CD4-positive, alpha-beta T cell (primary cell): ENCODE data around the gene PELI2. TPM values are rescaled to one million over a fixed set of nuclear protein-coding genes. Genes with fewer than 3 reads are reported as not detected.

Source experiments
- ATAC-seq: fragments of 200-7000 bp; cut with Tn5 transposase; one replicate; pipeline ENCODE4 v1.10.0; 2022; ENCODE audit warnings: mild to moderate bottlenecking; ENCODE audit not compliant: poor library complexity
- CTCF ChIA-PET: fragments of 350-600 bp; sonication (Branson Sonifier 250); formaldehyde crosslinking; loops from one replicate; lab custom pipeline; 2021; ENCODE audit warnings: antibody characterized with exemption, inconsistent platforms; lab: Charles Lee
- POLR2A ChIA-PET: fragments of 350-600 bp; sonication (Branson Sonifier 250); formaldehyde crosslinking; loops from one replicate; lab custom pipeline; 2021; ENCODE audit warnings: antibody characterized with exemption, inconsistent platforms; lab: Charles Lee
- DNase-seq, 14 experiments: peaks; one replicate each; pipeline ENCODE4 v3.0.0-alpha.2; 2013 to 2020; ENCODE audit warnings: mixed read lengths in 2 of 14
- H3K27ac ChIP-seq, 2 donors: one replicate each; pipeline versions ENCODE4 v1.5.1 to v1.7.0; 2013; ENCODE audit warnings: low read length in 2 of 2, low read depth in 1 of 2, mild to moderate bottlenecking in 1 of 2
- H3K27me3 ChIP-seq, 2 experiments: 1 replicate in 1 of 2; 2 replicates in 1 of 2; pipeline versions ENCODE4 v1.6.1 to v1.7.0; 2013; ENCODE audit warnings: low read length in 2 of 2, control low read depth in 1 of 2, mild to moderate bottlenecking in 1 of 2, moderate library complexity in 1 of 2; ENCODE audit not compliant: insufficient read depth in 2 of 2, control insufficient read depth in 1 of 2
- H3K36me3 ChIP-seq: one replicate; pipeline ENCODE4 v1.6.1; 2013; ENCODE audit warnings: low read length, control low read depth; ENCODE audit not compliant: insufficient read depth
- H3K4me1 ChIP-seq: one replicate; pipeline ENCODE4 v1.6.1; 2013; ENCODE audit warnings: low read length, control low read depth; ENCODE audit not compliant: insufficient read depth
- H3K4me3 ChIP-seq: one replicate; pipeline ENCODE4 v1.5.1; 2013; ENCODE audit warnings: mild to moderate bottlenecking, low read length, moderate library complexity
- H3K9me3 ChIP-seq, 2 experiments: 1 replicate in 1 of 2; 2 replicates in 1 of 2; pipeline versions ENCODE4 v1.6.1 to v1.7.0; 2013; ENCODE audit warnings: low read length in 2 of 2, mild to moderate bottlenecking in 2 of 2, control low read depth in 1 of 2, moderate library complexity in 1 of 2; ENCODE audit not compliant: control insufficient read depth in 1 of 2, insufficient read depth in 1 of 2
- H3K27ac Mint-ChIP-seq: one replicate; pipeline ENCODE4 v1.8.0; 2020; ENCODE audit warnings: mixed read lengths
- H3K27me3 Mint-ChIP-seq: one replicate; pipeline ENCODE4 v1.8.0; 2021; ENCODE audit warnings: mixed read lengths
- H3K36me3 Mint-ChIP-seq: one replicate; pipeline ENCODE4 v1.8.0; 2021; ENCODE audit warnings: low read depth, mixed read lengths
- H3K4me1 Mint-ChIP-seq: one replicate; pipeline ENCODE4 v1.8.0; 2021; ENCODE audit warnings: low read depth, mixed read lengths
- H3K4me3 Mint-ChIP-seq: one replicate; pipeline ENCODE4 v1.8.0; 2020; ENCODE audit warnings: mild to moderate bottlenecking, mixed read lengths
- H3K9me3 Mint-ChIP-seq: one replicate; pipeline ENCODE4 v1.8.0; 2020; ENCODE audit warnings: mixed read lengths
- intact Hi-C, 2 experiments: fragments of 100-400 bp; cut with DNase I in 1 of 2; cut with micrococcal nuclease in 1 of 2; formaldehyde crosslinking; loops; one replicate each; pipeline versions ENCODE4 v1.15.1 to v1.9.0; 2023 to 2025; cut with DNase I, micrococcal nuclease
- total RNA-seq, 174 experiments: library from RNA in 2 of 174; stranded (reverse) in 2 of 174; gene quantifications; one replicate each; pipeline ENCODE4 v1.2.3 and lab custom pipeline; 2021 to 2026
- TF ChIP-seq, protein P1 (sequence below): fragments of 200-600 bp; IDR thresholded peaks from one replicate; pipeline ENCODE4 v1.8.0; 2022; ENCODE audit warnings: antibody characterized with exemption, mild to moderate bottlenecking

PELI2 gene
- total RNA-seq, 2 experiments from 2014 or later = 12.2 to 15.9 TPM

GRCh38 chr14:56173365-56173922 is 55.2 kb downstream of the PELI2 start:
- Mint-ChIP-seq H3K27ac (peak overlapping the region; percentile 40), H3K4me3 (no peak overlapping the region), H3K9me3 (no peaks in the 10 kb centered on the region), H3K36me3 (peaks cover 2% of the 10 kb centered on the region), H3K4me1 (peaks cover 64% of the 10 kb centered on the region), H3K27me3 (no peaks in the 10 kb centered on the region)
- intact Hi-C loops = no loop called here
- ATAC-seq = no peak
- peaks cover 30% of the 10 kb centered on the region for H3K4me1 ChIP-seq
- no peaks in the 10 kb centered on the region for H3K27me3 ChIP-seq
- ChIA-PET CTCF (no interaction called here), POLR2A (interaction anchor here (0.9 to 2.4 kb wide), 3 partner anchors 22 to 56 kb away, joined by 3 to 9 read pairs (median 3); partner anchors contain the start of gene PELI2)
- H3K4me3 ChIP-seq = no peak overlapping the region
- DNase-seq = peak in 1 of 14 experiments; percentile 9
- no peak overlapping the region for H3K27ac ChIP-seq
- no peaks in the 10 kb centered on the region for H3K36me3 ChIP-seq
- TF ChIP-seq, protein P1, sequence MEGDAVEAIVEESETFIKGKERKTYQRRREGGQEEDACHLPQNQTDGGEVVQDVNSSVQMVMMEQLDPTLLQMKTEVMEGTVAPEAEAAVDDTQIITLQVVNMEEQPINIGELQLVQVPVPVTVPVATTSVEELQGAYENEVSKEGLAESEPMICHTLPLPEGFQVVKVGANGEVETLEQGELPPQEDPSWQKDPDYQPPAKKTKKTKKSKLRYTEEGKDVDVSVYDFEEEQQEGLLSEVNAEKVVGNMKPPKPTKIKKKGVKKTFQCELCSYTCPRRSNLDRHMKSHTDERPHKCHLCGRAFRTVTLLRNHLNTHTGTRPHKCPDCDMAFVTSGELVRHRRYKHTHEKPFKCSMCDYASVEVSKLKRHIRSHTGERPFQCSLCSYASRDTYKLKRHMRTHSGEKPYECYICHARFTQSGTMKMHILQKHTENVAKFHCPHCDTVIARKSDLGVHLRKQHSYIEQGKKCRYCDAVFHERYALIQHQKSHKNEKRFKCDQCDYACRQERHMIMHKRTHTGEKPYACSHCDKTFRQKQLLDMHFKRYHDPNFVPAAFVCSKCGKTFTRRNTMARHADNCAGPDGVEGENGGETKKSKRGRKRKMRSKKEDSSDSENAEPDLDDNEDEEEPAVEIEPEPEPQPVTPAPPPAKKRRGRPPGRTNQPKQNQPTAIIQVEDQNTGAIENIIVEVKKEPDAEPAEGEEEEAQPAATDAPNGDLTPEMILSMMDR = no peak
- H3K9me3 ChIP-seq = no peaks in the 10 kb centered on the region

DNA sequence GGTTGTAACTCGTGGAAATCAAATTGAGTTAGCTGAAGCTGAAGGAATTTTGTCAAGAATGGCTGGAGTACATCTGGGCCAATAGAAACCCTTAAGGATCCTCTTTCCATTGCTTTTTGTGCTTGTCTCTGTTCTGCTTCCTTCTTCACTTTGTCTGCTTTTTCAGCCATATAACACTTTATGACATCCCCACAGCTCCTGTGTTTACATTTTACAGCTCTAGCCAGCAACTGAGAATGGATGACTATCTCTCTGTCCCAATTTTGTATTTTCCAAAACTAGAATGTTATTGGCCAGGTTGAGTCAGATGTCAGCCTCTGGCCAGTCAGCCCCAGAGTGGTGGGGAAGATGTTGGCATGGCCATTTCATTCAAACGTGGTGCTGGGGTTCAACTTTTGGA is 57.6 kb downstream of the PELI2 start:
- Histone ChIP-seq H3K9me3 (no peaks in the 10 kb centered on the region), H3K4me3 (no peak overlapping the region), H3K4me1 (peaks cover 25% of the 10 kb centered on the region), H3K27me3 (no peaks in the 10 kb centered on the region), H3K36me3 (no peaks in the 10 kb centered on the region), H3K27ac (no peak overlapping the region)
- no peak overlapping the region for H3K27ac Mint-ChIP-seq
- no peaks in the 10 kb centered on the region for H3K9me3 Mint-ChIP-seq
- ATAC-seq (no peak), DNase-seq (no peak)
- H3K27me3 Mint-ChIP-seq = no peaks in the 10 kb centered on the region
- H3K4me1 Mint-ChIP-seq = peaks cover 50% of the 10 kb centered on the region
- intact Hi-C loops = no loop called here
- H3K4me3 Mint-ChIP-seq = no peak overlapping the region
- ChIA-PET CTCF (no interaction called here), POLR2A (no interaction called here)
- H3K36me3 Mint-ChIP-seq = peaks cover 21% of the 10 kb centered on the region
- TF ChIP-seq, protein P1 = no peak

DNA sequence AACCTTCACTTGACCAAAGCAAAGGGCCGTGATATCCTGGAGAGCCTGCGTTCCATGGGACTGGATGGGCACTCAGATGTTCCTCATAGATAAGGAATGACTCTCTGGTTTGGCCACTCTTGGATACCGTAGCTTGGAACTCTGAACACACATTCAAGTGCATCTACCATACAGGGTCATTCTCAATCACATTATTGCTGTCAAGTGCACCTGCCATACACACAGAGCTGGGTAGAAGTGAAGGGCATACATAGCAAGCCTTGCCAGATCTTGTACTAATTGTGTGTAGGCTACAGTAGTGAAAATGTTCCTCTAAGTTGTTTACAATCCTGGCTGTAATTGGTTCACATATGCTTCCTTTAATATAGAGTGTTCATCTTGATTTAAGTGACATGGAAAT is 58.3 kb downstream of the PELI2 start:
- CTCF ChIA-PET = no interaction called here
- H3K27me3 ChIP-seq = no peaks in the 10 kb centered on the region
- H3K9me3 Mint-ChIP-seq = no peaks in the 10 kb centered on the region
- H3K4me3 Mint-ChIP-seq = no peak overlapping the region
- no peak overlapping the region for H3K4me3 ChIP-seq
- no peaks in the 10 kb centered on the region for H3K27me3 Mint-ChIP-seq
- H3K4me1 ChIP-seq = peaks cover 21% of the 10 kb centered on the region
- H3K27ac Mint-ChIP-seq = no peak overlapping the region
- H3K27ac ChIP-seq = no peak overlapping the region
- TF ChIP-seq, protein P1 = no peak
- H3K36me3 Mint-ChIP-seq = peaks cover 28% of the 10 kb centered on the region
- H3K36me3 ChIP-seq = no peaks in the 10 kb centered on the region
- intact Hi-C loops = no loop called here
- POLR2A ChIA-PET = no interaction called here
- DNase-seq (no peak), ATAC-seq (no peak)
- no peaks in the 10 kb centered on the region for H3K9me3 ChIP-seq
- H3K4me1 Mint-ChIP-seq = peaks cover 42% of the 10 kb centered on the region
